Measurements from ENCODE around the gene MISP3. TPM values are rescaled to one million over a fixed set of nuclear protein-coding genes. Genes with fewer than 3 reads are reported as not detected.

The MISP3 gene
- total RNA-seq, 2 donors from 2014 or later = 21.1 to 25.7 TPM

GRCh38 chr19:14112051-14112808, 39.6 kb downstream of the MISP3 start:
- DNase-seq (no peak), ATAC-seq (no peak)
- WGBS, 2 donors = 70 to 73% methylated on average over 8 to 12 of the region's 12 CpGs
- no peaks in the 10 kb centered on the region for H3K27me3 ChIP-seq
- TF ChIP-seq POLR2A (IDR thresholded peaks at IDR 0.05) = no peak
- TF ChIP-seq, protein P1, sequence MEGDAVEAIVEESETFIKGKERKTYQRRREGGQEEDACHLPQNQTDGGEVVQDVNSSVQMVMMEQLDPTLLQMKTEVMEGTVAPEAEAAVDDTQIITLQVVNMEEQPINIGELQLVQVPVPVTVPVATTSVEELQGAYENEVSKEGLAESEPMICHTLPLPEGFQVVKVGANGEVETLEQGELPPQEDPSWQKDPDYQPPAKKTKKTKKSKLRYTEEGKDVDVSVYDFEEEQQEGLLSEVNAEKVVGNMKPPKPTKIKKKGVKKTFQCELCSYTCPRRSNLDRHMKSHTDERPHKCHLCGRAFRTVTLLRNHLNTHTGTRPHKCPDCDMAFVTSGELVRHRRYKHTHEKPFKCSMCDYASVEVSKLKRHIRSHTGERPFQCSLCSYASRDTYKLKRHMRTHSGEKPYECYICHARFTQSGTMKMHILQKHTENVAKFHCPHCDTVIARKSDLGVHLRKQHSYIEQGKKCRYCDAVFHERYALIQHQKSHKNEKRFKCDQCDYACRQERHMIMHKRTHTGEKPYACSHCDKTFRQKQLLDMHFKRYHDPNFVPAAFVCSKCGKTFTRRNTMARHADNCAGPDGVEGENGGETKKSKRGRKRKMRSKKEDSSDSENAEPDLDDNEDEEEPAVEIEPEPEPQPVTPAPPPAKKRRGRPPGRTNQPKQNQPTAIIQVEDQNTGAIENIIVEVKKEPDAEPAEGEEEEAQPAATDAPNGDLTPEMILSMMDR (IDR thresholded peaks at IDR 0.05) = no peak
- peak overlapping the region in 2 of 4 donors; percentile 62 to 69 for H3K27ac ChIP-seq
- no peak overlapping the region for H3K4me3 ChIP-seq
- intact Hi-C loops (cut with DNase I) = no loop called here
- H3K36me3 ChIP-seq (replicated peaks in 1 of 2; ENCODE audit: insufficient read depth in 1 of 2, low read depth in 2 of 2) = no peaks in the 10 kb centered on the region
- peaks cover 43% of the 10 kb centered on the region for H3K4me1 ChIP-seq
- H3K9me3 ChIP-seq = no peaks in the 10 kb centered on the region

GRCh38 chr19:14112809-14113385, 40.3 kb downstream of the MISP3 start:
- H3K4me1 ChIP-seq = peaks cover 43% of the 10 kb centered on the region
- ATAC-seq (no peak), DNase-seq (peak in 1 of 4 donors; percentile 33)
- intact Hi-C loops (cut with DNase I) = no loop called here
- no peak overlapping the region for H3K4me3 ChIP-seq
- H3K9me3 ChIP-seq = no peaks in the 10 kb centered on the region
- TF ChIP-seq POLR2A (IDR thresholded peaks at IDR 0.05) = no peak
- no peaks in the 10 kb centered on the region for H3K36me3 ChIP-seq (replicated peaks in 1 of 2; ENCODE audit: insufficient read depth in 1 of 2, low read depth in 2 of 2)
- peak overlapping the region in 3 of 4 donors; percentile 8 to 69 (median 62) for H3K27ac ChIP-seq
- H3K27me3 ChIP-seq = no peaks in the 10 kb centered on the region
- 29 to 47% methylated on average over 7 to 12 of the region's 12 CpGs for WGBS, 2 donors

DNA sequence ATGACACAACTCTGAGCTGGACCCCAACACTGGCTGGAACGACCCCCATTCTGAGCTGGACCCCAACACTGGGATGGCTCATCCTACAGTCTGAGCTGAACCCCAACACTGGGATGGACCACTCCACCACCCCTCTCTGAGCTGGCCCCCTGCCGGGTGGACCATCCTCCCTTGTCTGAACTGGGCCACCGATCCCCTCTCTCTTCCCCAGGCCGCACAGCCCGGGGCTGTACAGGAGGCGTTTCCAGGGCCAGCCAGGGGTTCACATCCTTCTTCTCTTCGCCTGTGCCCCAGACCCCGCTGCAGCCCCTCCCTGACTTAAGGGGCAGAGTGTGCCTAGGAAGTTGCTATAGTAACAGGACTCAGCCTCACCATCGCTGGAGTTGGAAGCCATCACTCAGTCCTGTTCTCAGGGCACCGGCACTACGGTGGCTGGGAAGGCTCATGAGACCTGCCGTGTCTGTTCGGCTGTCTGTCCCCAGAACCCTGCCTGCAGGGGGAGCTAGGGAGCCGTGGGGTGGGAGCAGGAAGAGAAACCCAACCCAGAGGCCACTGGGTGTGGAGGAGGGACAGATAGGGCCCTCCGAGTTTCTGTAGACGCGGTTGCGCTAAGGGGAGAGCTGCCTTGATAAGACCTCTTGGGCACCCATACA, 41.3 kb downstream of the MISP3 start:
- 79% methylated on average over 15 to 18 of the region's 18 CpGs for WGBS, 2 donors
- TF ChIP-seq, protein P1 (IDR thresholded peaks at IDR 0.05) = peak in 4 of 7 experiments; percentile 7 to 37 (median 17)
- TF ChIP-seq POLR2A (IDR thresholded peaks at IDR 0.05) = no peak
- Histone ChIP-seq H3K4me1 (peaks cover 49% of the 10 kb centered on the region), H3K27me3 (no peaks in the 10 kb centered on the region), H3K4me3 (no peak overlapping the region), H3K36me3 (replicated peaks in 1 of 2; ENCODE audit: insufficient read depth in 1 of 2, low read depth in 2 of 2) (no peaks in the 10 kb centered on the region), H3K9me3 (no peaks in the 10 kb centered on the region), H3K27ac (peak overlapping the region in 3 of 4 donors; percentile 8 to 69 (median 62))
- ATAC-seq (no peak), DNase-seq (peak in 2 of 4 donors; percentile 42 to 62)
- intact Hi-C loops (cut with DNase I) = no loop called here

DNA sequence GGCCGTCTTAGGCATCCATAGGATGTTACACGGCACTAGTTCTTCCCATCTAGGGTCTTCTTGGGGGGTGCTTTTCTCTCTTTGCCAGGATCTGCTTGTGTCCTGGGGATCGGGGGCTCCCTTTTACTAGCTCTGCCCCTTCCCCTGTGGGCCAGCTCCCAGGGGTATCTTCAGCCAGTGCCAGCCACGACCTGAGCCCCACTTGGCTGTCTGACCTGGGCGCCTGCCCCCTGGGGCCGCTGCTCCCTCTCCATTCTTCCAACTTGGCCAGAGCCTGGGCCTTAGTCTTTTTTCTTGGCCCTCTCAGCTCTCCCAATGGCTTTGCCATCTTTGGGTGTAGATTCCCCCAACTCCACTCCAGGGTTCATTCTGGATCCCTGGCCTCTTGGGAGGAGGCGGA, 41.9 kb downstream of the MISP3 start:
- Histone ChIP-seq H3K4me3 (no peak overlapping the region), H3K9me3 (no peaks in the 10 kb centered on the region), H3K27me3 (no peaks in the 10 kb centered on the region), H3K27ac (peak overlapping the region in 2 of 4 donors; percentile 48 to 62), H3K4me1 (peaks cover 55% of the 10 kb centered on the region), H3K36me3 (replicated peaks in 1 of 2; ENCODE audit: insufficient read depth in 1 of 2, low read depth in 2 of 2) (no peaks in the 10 kb centered on the region)
- no peak for ATAC-seq
- intact Hi-C loops (cut with DNase I) = no loop called here
- TF ChIP-seq POLR2A (IDR thresholded peaks at IDR 0.05) = no peak
- TF ChIP-seq, protein P1 (IDR thresholded peaks at IDR 0.05) = no peak
- no peak for DNase-seq
- WGBS, 2 donors = 76 to 88% methylated on average over 6 to 7 of the region's 7 CpGs

DNA sequence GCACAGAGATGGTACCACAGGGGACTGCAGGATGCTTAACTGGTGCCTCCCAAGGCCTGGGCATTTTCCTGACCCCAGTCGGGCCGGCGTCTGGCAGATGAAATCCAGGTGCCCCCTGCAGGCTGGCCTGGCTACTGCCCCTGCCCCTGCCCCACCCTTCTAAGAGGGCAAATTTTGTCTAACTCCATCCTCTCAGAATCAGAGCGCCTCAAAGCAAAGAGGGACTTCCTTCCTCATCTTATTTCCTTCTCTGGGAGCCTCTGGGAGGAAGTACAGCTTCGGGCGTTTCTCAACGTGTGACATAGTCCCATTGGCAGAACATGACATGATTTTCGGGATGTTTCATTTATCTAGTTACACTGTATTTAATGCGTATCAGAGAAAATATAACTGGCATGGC, 42.3 kb downstream of the MISP3 start:
- ATAC-seq = no peak
- Histone ChIP-seq H3K27me3 (no peaks in the 10 kb centered on the region), H3K36me3 (replicated peaks in 1 of 2; ENCODE audit: insufficient read depth in 1 of 2, low read depth in 2 of 2) (no peaks in the 10 kb centered on the region), H3K4me1 (peaks cover 59% of the 10 kb centered on the region), H3K27ac (peak overlapping the region in 2 of 4 donors; percentile 48 to 62), H3K9me3 (no peaks in the 10 kb centered on the region), H3K4me3 (no peak overlapping the region)
- WGBS, 2 donors = 38 to 41% methylated on average over 9 of the region's 9 CpGs
- intact Hi-C loops (cut with DNase I) = no loop called here
- TF ChIP-seq POLR2A (IDR thresholded peaks at IDR 0.05) = no peak
- TF ChIP-seq, protein P1 (IDR thresholded peaks at IDR 0.05) = peak; percentile 43 to 55 (median 51)
- DNase-seq = peak; percentile 57 to 72 (median 62)

All from body of pancreas (tissue), 4 donors.